H1 (cell line): Measurements from ENCODE around the gene ZNF469. TPM values are rescaled to one million over a fixed set of nuclear protein-coding genes. Genes with fewer than 3 reads are reported as not detected.
A peak's percentile ranks its signal among the peaks of the same experiment; 100 is the strongest.

ENCODE experiments used
- CTCF ChIA-PET: fragments of 300-600 bp; sonication (Branson Sonifier 250); formaldehyde crosslinking; loops from one replicate; lab custom pipeline; 2021; ENCODE audit not compliant: partially characterized antibody; lab: Charles Lee
- POLR2A ChIA-PET: fragments of 300-600 bp; sonication (Branson Sonifier 250); formaldehyde crosslinking; loops from one replicate; lab custom pipeline; 2021; ENCODE audit warnings: inconsistent platforms; ENCODE audit not compliant: partially characterized antibody; lab: Charles Lee
- DNase-seq, 2 experiments: peaks; one replicate each; pipeline versions ENCODE4 v3.0.0 to v3.0.0-alpha.2; 2010 to 2022; ENCODE audit warnings: low spot score in 2 of 2, low read depth in 1 of 2, mixed read lengths in 1 of 2
- FAIRE-seq: peaks from 2 replicates; lab custom pipeline; 2011; peaks lifted over from hg19 to GRCh38; lab: Jason Lieb, UNC
- H2AFZ ChIP-seq: 2 replicates; pipeline ENCODE4 v1.8.1; 2012; ENCODE audit warnings: low read length, inconsistent platforms
- H2AK5ac ChIP-seq: 2 replicates; pipeline ENCODE4 v1.6.1; 2013; ENCODE audit warnings: low read depth, low read length
- H2BK120ac ChIP-seq: replicated peaks from 2 replicates; pipeline ENCODE3; 2013; ENCODE audit warnings: low read depth, low read length, inconsistent platforms
- H2BK12ac ChIP-seq: 2 replicates; pipeline ENCODE4 v1.6.1; 2013; ENCODE audit warnings: low read depth, low read length
- H2BK15ac ChIP-seq: 2 replicates; pipeline ENCODE4 v1.6.1; 2013; ENCODE audit warnings: low read length
- H2BK20ac ChIP-seq: 2 replicates; pipeline ENCODE4 v1.6.1; 2013; ENCODE audit warnings: low read length
- H2BK5ac ChIP-seq: 2 replicates; pipeline ENCODE4 v1.6.1; 2013; ENCODE audit warnings: low read depth, low read length
- H3K14ac ChIP-seq: 2 replicates; pipeline ENCODE4 v1.6.1; 2013; ENCODE audit warnings: inconsistent platforms; ENCODE audit not compliant: insufficient read length
- H3K18ac ChIP-seq: 2 replicates; pipeline ENCODE4 v1.6.1; 2013; ENCODE audit warnings: low read length; ENCODE audit errors: extremely low read depth
- H3K23ac ChIP-seq: 2 replicates; pipeline ENCODE4 v1.6.1; 2013; ENCODE audit warnings: inconsistent platforms; ENCODE audit not compliant: insufficient read length
- H3K23me2 ChIP-seq: 2 replicates; pipeline ENCODE4 v1.6.1; 2013; ENCODE audit warnings: low read depth, low read length
- H3K27ac ChIP-seq: 2 replicates; pipeline ENCODE4 v1.6.1; 2011; ENCODE audit warnings: low read depth, low read length, inconsistent platforms
- H3K27me3 ChIP-seq, 4 experiments: replicated peaks in 1 of 4; 1 replicate in 1 of 4; 2 replicates in 3 of 4; pipeline versions ENCODE4 v1.6.1 to v1.8.1; 2011 to 2013; ENCODE audit warnings: low read length in 3 of 4, mild to moderate bottlenecking in 3 of 4, inconsistent platforms in 2 of 4, mixed read lengths in 2 of 4, moderate library complexity in 1 of 4; ENCODE audit not compliant: control insufficient read depth in 3 of 4, insufficient read depth in 3 of 4; ENCODE audit errors: extremely low read depth in 1 of 4
- H3K36me3 ChIP-seq, 4 experiments: 2 replicates each; pipeline versions ENCODE4 v1.6.1 to v1.8.1; 2011 to 2013; ENCODE audit warnings: mild to moderate bottlenecking in 4 of 4, low read length in 3 of 4, moderate library complexity in 2 of 4, control low read depth in 1 of 4, inconsistent platforms in 1 of 4; ENCODE audit not compliant: insufficient read depth in 4 of 4, control insufficient read depth in 2 of 4
- H3K4ac ChIP-seq: replicated peaks from 2 replicates; pipeline ENCODE3; 2013; ENCODE audit warnings: low read length, low read depth, mixed read lengths, inconsistent platforms; ENCODE audit not compliant: insufficient read length
- H3K4me1 ChIP-seq, 4 experiments: replicated peaks in 1 of 4; 1 replicate in 1 of 4; 2 replicates in 3 of 4; pipeline versions ENCODE4 v1.6.1 to v1.8.1; 2011 to 2013; ENCODE audit warnings: low read length in 3 of 4, inconsistent platforms in 2 of 4, mixed read lengths in 1 of 4; ENCODE audit not compliant: insufficient read depth in 4 of 4, control insufficient read depth in 3 of 4
- H3K4me2 ChIP-seq, 2 experiments: 2 replicates each; pipeline versions ENCODE4 v1.6.1 to v1.8.1; 2011 to 2013; ENCODE audit warnings: low read depth in 2 of 2, low read length in 2 of 2, control low read depth in 1 of 2, inconsistent platforms in 1 of 2, mild to moderate bottlenecking in 1 of 2; ENCODE audit not compliant: insufficient read depth in 1 of 2
- H3K4me3 ChIP-seq, 4 experiments: fragments of 200-600, 300-600 bp in 1 of 4; sonication (generic), shearing (Covaris generic), sonication (Bioruptor Twin) in 1 of 4; 2 replicates each; pipeline versions ENCODE4 v1.5.1 to v1.8.1; 2011 to 2016; ENCODE audit warnings: low read length in 4 of 4, low read depth in 3 of 4, control low read depth in 2 of 4, inconsistent platforms in 2 of 4, mild to moderate bottlenecking in 2 of 4, mixed read lengths in 1 of 4, moderate library complexity in 1 of 4; ENCODE audit not compliant: insufficient read depth in 2 of 4; ENCODE audit errors: extremely low read depth in 1 of 4
- H3K56ac ChIP-seq: replicated peaks from 2 replicates; pipeline ENCODE3; 2013; ENCODE audit warnings: low read depth, mild to moderate bottlenecking, mixed read lengths, low read length, inconsistent platforms; ENCODE audit not compliant: insufficient read length
- H3K79me1 ChIP-seq: 2 replicates; pipeline ENCODE4 v1.6.1; 2013; ENCODE audit warnings: low read depth, low read length, control low read depth
- H3K79me2 ChIP-seq, 2 experiments: 2 replicates each; pipeline versions ENCODE4 v1.6.1 to v1.8.1; 2012 to 2013; ENCODE audit warnings: low read length in 2 of 2, mild to moderate bottlenecking in 2 of 2, inconsistent platforms in 1 of 2; ENCODE audit not compliant: insufficient read depth in 2 of 2, control insufficient read depth in 1 of 2
- H3K9ac ChIP-seq, 4 experiments: replicated peaks in 1 of 4; 1 replicate in 1 of 4; 2 replicates in 3 of 4; pipeline versions ENCODE4 v1.6.1 to v1.8.1; 2011 to 2013; ENCODE audit warnings: low read depth in 3 of 4, low read length in 3 of 4, control low read depth in 2 of 4, mild to moderate bottlenecking in 2 of 4, moderate library complexity in 2 of 4, inconsistent platforms in 1 of 4; ENCODE audit errors: extremely low read depth in 1 of 4
- H3K9me3 ChIP-seq, 2 experiments: 2 replicates each; pipeline versions ENCODE4 v1.6.1 to v1.8.1; 2012 to 2013; ENCODE audit warnings: mild to moderate bottlenecking in 2 of 2, moderate library complexity in 2 of 2, control low read depth in 1 of 2, inconsistent platforms in 1 of 2, low read depth in 1 of 2, low read length in 1 of 2, mixed read lengths in 1 of 2; ENCODE audit not compliant: insufficient read depth in 2 of 2
- H4K20me1 ChIP-seq, 2 experiments: replicated peaks in 1 of 2; 2 replicates each; pipeline versions ENCODE3 to v1.8.1; 2011 to 2013; ENCODE audit warnings: inconsistent platforms in 2 of 2, low read length in 2 of 2, mild to moderate bottlenecking in 1 of 2; ENCODE audit not compliant: insufficient read depth in 2 of 2, control insufficient read depth in 1 of 2
- H4K5ac ChIP-seq: 2 replicates; pipeline ENCODE4 v1.6.1; 2013; ENCODE audit warnings: low read length, low read depth, mixed read lengths, inconsistent platforms; ENCODE audit not compliant: insufficient read length
- H4K8ac ChIP-seq: 2 replicates; pipeline ENCODE4 v1.8.0; 2013; ENCODE audit warnings: mild to moderate bottlenecking, moderate library complexity, low read length, inconsistent platforms; ENCODE audit not compliant: insufficient read depth; ENCODE audit errors: extremely low read depth
- H4K91ac ChIP-seq: replicated peaks from 2 replicates; pipeline ENCODE3; 2013; ENCODE audit warnings: low read length, mixed read lengths, inconsistent platforms; ENCODE audit not compliant: insufficient read length
- BRCA1 ChIP-seq: IDR thresholded peaks from 2 replicates; pipeline ENCODE4 v1.6.1; 2012; ENCODE audit warnings: low read depth, low read length, improper control_type of control experiment
- CHD2 ChIP-seq: IDR thresholded peaks from 2 replicates; pipeline ENCODE4 v1.6.1; 2012; ENCODE audit warnings: low read length, improper control_type of control experiment
- CREB1 ChIP-seq: IDR thresholded peaks from 2 replicates; pipeline ENCODE4 v1.6.1; 2012; ENCODE audit warnings: inconsistent platforms
- CTBP2 ChIP-seq: IDR thresholded peaks from 2 replicates; pipeline ENCODE4 v1.7.0; 2011; ENCODE audit warnings: borderline replicate concordance, mild to moderate bottlenecking, moderate library complexity, mixed read lengths, low read length; ENCODE audit not compliant: insufficient read depth, insufficient read length
- POLR2AphosphoS5 ChIP-seq: IDR thresholded peaks from 2 replicates; pipeline ENCODE4 v1.6.1; 2011; ENCODE audit warnings: low read depth, low read length
- RNF2 ChIP-seq: fragments of 200-900, 300-1000 bp; sonication (generic); IDR thresholded peaks from 2 replicates; pipeline ENCODE4 v1.7.1; 2016; ENCODE audit warnings: borderline replicate concordance, low read depth, mild to moderate bottlenecking, antibody characterized with exemption, low read length; ENCODE audit not compliant: poor library complexity, severe bottlenecking; ENCODE audit errors: missing control alignments
- SAP30 ChIP-seq: fragments of 300-600 bp; sonication (generic); IDR thresholded peaks from 2 replicates; pipeline ENCODE4 v1.7.1; 2012; ENCODE audit warnings: low read length, moderate library complexity, mild to moderate bottlenecking, inconsistent platforms; ENCODE audit not compliant: insufficient read depth, insufficient replicate concordance
- ZNF274 ChIP-seq: IDR thresholded peaks from 2 replicates; pipeline ENCODE4 v1.7.0; 2012; ENCODE audit warnings: low read length, borderline replicate concordance; ENCODE audit errors: extremely low read depth
- WGBS, 2 experiments: shearing (Covaris generic) in 1 of 2; methylation state at CpG; one replicate each; pipeline versions ENCODE4 v1.1.6 to v1.1.7; 2013 to 2015; ENCODE audit warnings: low lambda C conversion rate in 2 of 2, mixed read lengths in 2 of 2, inconsistent platforms in 1 of 2, low coverage in 1 of 2, missing lambda C conversion rate in 1 of 2; ENCODE audit not compliant: insufficient replicate concordance in 2 of 2, insufficient coverage in 1 of 2, insufficient read length in 1 of 2; ENCODE audit errors: extremely low coverage in 1 of 2, missing lambda C conversion rate in 1 of 2; 5-methylcytosine and 5-hydroxymethylcytosine counted together
- polyA plus RNA-seq, 7 experiments: library from polyadenylated mRNA; depleted of rRNA in 3 of 7; stranded (reverse) in 5 of 7; unstranded in 2 of 7; fragments of >200 nt in 5 of 7; fragments of 200-250 nt in 2 of 7; gene quantifications; 1 replicate in 5 of 7; 2 replicates in 1 of 7; 4 replicates in 1 of 7; pipeline versions ENCODE4 v1.2.1 to v1.2.3, GENCODE V29; 2011 to 2013; ENCODE audit warnings: missing spikeins in 2 of 7, mixed read lengths in 2 of 7
- total RNA-seq: library from RNA; stranded (reverse); fragmentation: NEBNext Ultra II Directional; extraction: Animal tissue kit (Norgen Biotek cat#: 25700); gene quantifications from 2 replicates; pipeline ENCODE4 v1.2.1, GENCODE V29; 2021
- TF ChIP-seq, protein P1 (sequence below): IDR thresholded peaks from 2 replicates; pipeline ENCODE4 v1.6.1; 2012; ENCODE audit warnings: inconsistent platforms

Gene ZNF469
- total and polyA plus RNA-seq, 2 of the 8 experiments (the other 6 are each of a cell fraction or from before 2014, with no cell fraction given) = 0.30 to 1.8 TPM

GRCh38 chr16:88416686-88417085, 33.9 kb downstream of the ZNF469 start:
- no peak overlapping the region for H2AK5ac ChIP-seq
- 90% methylated on average over 17 of the region's 17 CpGs; no CpG with 5 or more reads in 1 of the 2 experiments for WGBS, 2 experiments
- H4K20me1 ChIP-seq = peaks cover 0 to 1% of the 10 kb centered on the region in 2 experiments
- H3K9ac ChIP-seq = no peak overlapping the region
- no peak overlapping the region for H2AFZ ChIP-seq
- H3K79me1 ChIP-seq = no peaks in the 10 kb centered on the region
- no peaks in the 10 kb centered on the region; a peak in 1 of 7 replicates for H3K4me1 ChIP-seq
- no peak overlapping the region for H2BK5ac ChIP-seq
- H3K4me2 ChIP-seq = no peak overlapping the region
- H3K4ac ChIP-seq = no peak overlapping the region
- H3K4me3 ChIP-seq = no peak overlapping the region
- no peak for FAIRE-seq
- no peaks in the 10 kb centered on the region for H3K9me3 ChIP-seq
- H3K56ac ChIP-seq = no peak overlapping the region
- no peak overlapping the region for H3K18ac ChIP-seq
- no peaks in the 10 kb centered on the region for H3K79me2 ChIP-seq
- DNase-seq = no peak
- POLR2A ChIA-PET = no interaction called here
- no peak overlapping the region for H2BK120ac ChIP-seq
- H4K91ac ChIP-seq = no peak overlapping the region
- H4K5ac ChIP-seq = no peak overlapping the region
- CTCF ChIA-PET = interaction anchor here (1.9 kb wide), 1 partner anchor 21 kb away, joined by 12 read pairs; no protein-coding TSS in a partner anchor
- H2BK15ac ChIP-seq = no peak overlapping the region
- no peak overlapping the region for H2BK12ac ChIP-seq
- H2BK20ac ChIP-seq = no peak overlapping the region
- TF ChIP-seq, protein P1, sequence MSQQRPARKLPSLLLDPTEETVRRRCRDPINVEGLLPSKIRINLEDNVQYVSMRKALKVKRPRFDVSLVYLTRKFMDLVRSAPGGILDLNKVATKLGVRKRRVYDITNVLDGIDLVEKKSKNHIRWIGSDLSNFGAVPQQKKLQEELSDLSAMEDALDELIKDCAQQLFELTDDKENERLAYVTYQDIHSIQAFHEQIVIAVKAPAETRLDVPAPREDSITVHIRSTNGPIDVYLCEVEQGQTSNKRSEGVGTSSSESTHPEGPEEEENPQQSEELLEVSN = no peak
- TF ChIP-seq RNF2 (no peak), BRCA1 (no peak), POLR2AphosphoS5 (no peak), ZNF274 (no peak), CHD2 (no peak), CREB1 (no peak), CTBP2 (no peak), SAP30 (no peak)
- H3K14ac ChIP-seq = no peak overlapping the region
- 0 out of 2 replicates have a peak overlapping the region, but pooled peaks have one; percentile 35 for H4K8ac ChIP-seq
- no peak overlapping the region for H3K27ac ChIP-seq
- H3K27me3 ChIP-seq = no peaks in the 10 kb centered on the region
- no peaks in the 10 kb centered on the region for H3K36me3 ChIP-seq
- no peak overlapping the region for H3K23ac ChIP-seq
- no peaks in the 10 kb centered on the region for H3K23me2 ChIP-seq
